Activated T-cell treated with anti-CD3 and anti-CD28 coated beads for 24 hours (primary cell): Measurements from ENCODE around the gene AKIRIN2.

Source experiments
- DNase-seq: peaks from one replicate; pipeline ENCODE4 v3.0.0-alpha.2; 2020; ENCODE audit warnings: low read depth

The AKIRIN2 gene

DNA sequence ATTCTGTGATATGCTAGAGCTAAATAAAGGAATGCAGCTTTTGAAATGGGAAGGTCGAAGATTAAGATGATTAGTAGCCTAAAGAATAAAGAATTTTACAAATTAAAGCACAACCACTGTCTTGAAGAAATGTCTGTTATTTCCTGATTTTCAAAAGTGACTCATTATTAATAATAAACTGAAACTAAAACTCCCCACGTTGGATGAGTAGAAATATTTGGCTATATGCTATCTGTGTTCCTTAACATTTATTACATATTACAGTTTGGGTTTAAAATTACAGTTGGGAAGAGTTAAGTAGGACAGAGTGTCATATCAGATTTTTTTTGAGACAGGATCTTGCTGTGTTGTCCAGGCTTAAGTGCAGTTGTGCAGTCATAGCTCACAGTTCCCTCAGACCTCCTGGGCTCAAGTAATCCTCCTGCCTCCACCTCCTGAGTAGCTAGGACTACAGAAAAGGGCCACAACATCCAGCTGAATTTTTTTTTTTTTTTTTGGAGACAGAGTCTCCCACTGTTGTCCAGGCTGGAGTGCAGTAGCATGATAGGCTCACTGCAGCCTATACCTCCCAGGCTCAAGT, 47.1 kb downstream of the AKIRIN2 start:
- no peak for DNase-seq

DNA sequence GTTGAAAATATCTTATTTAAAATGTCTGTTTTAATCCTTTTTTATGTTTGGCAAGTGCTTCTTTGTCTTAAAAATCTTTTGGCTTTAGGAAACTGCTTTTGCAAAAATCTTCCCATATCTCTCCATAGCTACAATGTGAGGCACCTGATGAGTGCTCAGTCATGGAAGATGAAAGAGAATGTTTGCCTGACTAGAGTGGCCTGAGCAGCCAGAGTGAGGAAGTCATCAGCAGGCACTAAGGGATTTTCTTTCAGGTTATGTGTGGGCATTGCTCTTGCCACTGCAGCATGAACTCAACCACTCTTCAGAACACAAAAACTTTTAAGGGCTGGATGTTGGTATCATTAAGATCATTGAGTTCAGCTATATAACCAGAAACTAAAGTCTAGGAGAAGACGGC, 47.9 kb downstream of the AKIRIN2 start:
- no peak for DNase-seq

DNA sequence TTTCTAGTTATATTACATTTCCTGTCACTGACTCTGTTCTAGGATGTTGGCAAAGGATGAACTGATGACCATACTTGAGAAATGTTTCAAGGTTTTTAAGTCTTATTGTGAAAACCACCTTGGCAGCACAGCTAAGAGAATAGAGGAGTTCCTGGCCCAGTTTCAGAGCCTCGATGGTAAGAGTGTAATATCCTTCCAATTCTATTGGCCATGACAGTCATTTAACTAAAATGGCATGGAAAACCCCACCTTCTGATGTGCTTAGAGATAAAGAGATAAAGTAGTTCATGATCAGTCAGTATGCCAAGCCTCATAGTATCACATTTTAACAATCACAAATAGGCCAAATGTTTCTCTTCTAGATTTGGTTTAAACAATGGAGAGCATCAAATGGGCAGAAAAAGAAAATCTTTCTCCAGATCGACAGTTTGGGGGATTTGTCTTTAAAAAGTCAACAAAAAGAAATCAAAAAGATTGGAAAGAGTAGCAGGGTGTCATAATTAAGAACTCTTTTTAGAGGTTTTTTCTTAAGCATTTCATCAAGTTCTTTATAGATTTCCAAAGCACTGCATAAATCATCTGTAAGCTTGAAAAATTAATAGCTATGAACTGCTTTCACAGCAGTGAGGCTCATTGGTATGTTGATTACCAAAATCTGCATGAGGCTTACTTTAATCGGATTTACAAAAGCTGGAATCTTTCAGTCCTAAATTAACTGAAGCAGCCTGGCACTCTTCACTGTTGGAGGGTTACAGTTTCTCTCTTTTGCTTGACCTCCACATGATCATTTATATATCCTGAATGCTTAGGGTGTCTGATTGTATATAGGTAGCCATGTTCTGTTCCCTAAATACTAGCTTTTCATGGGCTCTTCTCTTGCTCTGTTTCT, 48.7 kb downstream of the AKIRIN2 start:
- no peak for DNase-seq

DNA sequence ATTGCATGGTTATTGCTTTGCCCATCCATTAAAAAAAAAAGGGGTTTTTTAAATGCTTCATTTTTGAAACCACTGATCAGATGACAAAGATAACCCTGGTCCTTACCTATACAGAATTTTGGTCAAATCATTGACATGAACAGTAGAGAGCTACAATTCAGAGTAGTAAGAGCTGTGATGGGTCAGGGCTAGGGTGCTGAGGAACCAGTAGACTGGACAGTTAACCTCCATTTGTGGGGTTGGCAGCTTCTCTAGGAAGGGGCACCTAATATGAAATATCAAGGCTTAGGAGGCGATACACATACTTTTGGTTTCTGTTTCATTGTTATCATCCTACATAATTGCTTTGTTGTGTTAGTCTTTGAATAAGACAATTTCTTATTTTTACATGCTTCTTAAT, 57.0 kb downstream of the AKIRIN2 start:
- DNase-seq, result no peak

DNA sequence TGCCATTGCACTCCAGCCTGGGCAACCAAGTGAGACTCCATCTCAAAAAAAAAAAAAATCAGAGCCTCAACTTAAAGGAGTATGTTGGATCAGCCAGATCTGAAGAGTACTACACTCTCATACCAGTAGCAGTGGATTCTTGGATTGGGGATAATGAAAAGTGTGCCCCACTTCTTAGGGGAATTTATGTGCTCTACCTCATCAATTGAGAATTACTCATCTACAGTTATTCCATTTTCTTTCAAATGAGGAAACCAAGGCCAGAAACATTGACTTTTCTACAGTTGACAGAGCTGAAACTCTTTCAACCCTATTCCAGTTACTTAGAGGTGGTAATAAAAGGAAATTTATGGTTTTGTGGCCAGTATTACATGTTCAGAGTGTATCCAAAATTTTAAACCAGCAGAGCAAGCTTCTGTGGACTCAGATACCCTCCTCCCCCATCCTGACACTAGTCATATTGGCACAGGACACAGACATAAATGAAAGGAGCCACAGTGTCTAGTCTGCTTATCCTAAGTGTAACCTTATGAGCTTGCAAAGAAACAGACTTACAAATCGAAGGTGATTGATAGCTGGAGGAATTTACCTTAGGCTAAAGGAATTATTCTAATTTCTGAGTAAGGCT, 60.9 kb downstream of the AKIRIN2 start:
- DNase-seq, result no peak

DNA sequence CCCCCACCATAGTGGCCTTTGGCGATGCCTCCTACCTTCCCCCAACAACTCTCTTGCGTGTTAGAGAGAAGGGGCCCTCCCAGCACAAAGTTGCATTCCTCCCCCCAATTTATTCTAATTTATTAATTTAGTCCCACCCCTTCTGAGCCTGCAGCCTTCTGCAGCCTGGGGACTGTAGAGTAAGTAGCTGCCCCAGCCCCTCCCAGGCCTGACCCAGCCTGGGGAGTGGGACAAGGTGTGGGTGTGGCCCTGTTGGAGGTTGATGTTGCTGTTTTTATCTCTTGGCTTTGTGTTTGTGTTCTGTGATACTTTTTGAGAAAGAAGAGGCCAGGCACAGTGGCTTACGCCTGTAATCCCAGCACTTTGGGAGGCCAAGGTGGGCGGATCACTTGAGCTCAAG, 62.7 kb downstream of the AKIRIN2 start:
- DNase-seq, result no peak

DNA sequence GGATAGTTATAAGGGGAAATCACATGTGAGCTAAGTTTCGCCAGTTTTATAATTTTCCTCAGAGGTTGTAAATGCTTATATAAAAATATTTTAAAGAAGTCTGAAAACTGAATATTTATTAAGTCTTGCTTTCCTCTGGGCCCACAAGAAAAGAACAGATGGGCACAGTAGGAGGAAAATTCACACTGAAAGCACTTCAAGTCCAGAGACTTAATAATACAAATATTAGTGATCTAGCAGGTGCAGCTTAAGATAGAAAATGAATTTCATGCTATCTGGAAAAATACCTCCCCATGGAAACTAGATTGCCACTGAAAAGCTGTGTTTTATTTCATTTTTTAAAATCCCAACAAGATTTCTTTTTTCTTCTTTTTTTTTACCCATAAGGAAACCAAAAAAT, 64.9 kb downstream of the AKIRIN2 start:
- DNase-seq, result no peak

DNA sequence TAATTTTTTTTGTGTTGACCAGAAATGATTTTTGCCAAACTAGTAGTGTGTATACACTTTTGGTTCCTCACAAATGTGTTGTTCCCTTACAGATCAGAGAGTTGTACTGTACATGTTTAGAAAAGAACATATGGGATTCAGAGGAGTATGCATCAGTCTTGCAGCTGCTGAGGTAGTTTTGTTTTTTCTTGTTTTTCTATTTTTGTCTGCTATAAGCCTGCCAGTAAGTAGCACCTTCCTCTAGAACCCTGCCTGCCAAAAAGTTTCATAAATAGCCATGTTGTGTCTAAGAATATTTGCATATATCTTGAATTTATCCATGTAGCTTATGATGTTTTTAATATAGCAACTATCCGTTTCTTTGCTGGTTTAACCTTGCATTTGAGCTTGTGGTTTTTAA, 65.7 kb downstream of the AKIRIN2 start:
- DNase-seq, result no peak

DNA sequence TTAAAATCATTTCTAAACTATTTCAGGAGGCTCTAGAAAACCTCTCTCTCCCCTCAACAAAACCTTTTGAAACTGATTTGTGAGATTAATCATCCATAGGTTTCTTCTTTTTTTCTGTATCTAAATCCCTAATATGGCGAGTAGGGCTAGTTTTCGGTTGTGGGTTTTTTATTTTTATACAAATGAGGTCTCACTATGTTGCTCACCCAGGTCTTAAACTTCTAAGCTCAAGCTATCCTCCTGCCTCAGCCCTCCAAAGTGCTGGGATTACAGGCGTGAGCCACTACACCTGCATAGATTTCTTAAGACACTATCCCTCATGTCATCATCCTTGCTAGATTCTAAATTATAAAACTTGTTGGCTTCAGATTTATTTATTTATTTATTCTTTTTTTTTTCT, 68.2 kb downstream of the AKIRIN2 start:
- no peak for DNase-seq

DNA sequence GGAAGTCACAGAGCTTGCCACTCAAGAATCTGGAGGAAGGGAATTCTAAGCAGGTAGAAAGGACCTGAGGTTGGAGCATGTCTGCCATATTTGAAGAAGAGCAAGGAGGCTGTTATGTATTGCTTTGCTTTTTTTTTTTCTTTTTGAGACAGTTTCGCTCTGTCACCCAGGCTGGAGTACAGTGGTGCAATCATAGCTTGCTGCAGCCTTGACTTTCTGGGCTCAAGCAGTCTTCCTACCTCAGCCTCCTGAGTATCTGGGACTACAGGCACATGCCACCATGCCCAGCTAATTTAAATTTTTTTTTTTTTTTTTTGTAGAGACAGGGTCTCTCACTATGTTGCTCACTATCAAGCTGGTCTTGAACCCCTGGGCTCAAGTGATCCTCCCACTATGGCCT, 71.3 kb downstream of the AKIRIN2 start:
- DNase-seq, result no peak

DNA sequence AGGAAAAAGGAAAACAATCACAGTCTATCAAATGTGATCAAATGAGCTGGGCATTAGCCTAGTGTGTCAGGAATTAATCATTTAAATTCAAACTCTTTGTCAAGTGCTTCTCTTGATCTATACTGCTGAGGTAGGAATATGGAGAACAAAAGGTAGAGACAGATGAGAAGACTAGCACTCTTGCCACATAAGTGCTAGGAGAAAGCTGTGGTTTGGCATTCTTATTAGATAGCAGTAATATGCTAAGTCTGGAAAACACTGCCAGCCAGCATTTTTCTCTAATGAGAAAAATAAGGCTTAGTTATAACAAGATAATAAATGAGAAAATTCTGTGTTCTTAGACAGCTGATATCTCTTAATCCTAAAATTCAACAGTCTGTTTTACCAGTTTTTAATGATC, 73.2 kb downstream of the AKIRIN2 start:
- no peak for DNase-seq

DNA sequence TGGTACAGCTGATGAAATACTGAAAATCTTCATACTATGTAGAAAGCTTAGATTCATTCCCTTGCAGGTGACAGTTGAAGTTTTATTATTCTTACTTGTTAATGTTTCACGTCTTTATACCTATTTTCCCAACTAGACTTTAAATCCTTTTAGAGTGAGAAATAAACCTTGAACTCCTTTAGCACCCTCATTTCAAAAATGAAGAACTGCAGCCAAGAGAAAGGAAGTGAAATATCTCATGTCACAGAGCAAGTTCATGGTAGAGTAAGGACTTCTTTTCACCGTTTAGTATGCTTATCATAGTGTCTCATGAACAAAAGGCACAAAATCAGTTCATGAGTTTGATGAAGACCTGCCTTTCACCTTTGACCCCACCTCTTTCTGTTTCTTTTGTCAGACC, 73.6 kb downstream of the AKIRIN2 start:
- DNase-seq, result no peak
